HG02759 (cell line): ENCODE results near the gene CTNNA3.

Experiments
- ATAC-seq: cut with Tn5 transposase; IDR thresholded peaks from one replicate; pipeline ENCODE4 v1.9.1; 2021; ENCODE audit warnings: mild to moderate bottlenecking, moderate library complexity; ENCODE audit not compliant: unreplicated experiment

Gene CTNNA3

DNA sequence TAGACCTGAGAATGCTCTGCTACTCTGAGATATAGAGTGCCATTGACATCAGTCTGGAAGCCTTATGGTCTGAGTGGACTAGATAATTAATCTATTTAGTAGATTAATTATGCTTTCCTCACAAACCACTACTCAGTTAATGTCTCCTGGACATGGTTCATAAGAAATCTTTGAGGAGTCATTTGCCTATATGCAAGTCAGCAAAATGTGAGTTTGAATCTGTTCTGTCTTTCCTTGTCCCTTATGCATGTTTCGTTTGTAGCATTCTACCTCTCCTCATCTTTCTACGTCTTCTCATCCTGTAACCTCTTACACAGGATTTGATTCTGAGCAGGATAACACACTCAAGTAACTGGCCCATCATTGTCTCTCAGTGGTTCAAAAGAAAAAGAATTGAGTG lies 1505.6 kb downstream of the CTNNA3 start:
- no peak for ATAC-seq

DNA sequence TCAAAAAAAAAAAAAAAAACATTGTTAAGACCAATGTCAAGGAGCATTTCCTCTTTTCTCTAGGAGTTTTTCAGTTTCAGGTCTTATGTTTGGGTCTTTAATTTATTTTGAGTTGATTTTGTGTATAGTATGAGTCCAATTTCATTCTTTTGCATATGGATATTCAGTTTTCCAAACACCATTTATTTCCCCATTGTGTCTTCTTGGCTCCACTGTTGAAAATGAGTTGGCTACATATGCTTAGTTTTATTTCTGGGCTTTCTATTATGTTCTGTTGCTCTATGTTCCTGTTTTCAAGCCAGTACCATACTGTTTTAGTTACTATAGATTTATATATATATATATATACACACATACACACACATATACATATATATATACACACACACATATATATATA lies 1506.7 kb downstream of the CTNNA3 start:
- ATAC-seq = no peak

DNA sequence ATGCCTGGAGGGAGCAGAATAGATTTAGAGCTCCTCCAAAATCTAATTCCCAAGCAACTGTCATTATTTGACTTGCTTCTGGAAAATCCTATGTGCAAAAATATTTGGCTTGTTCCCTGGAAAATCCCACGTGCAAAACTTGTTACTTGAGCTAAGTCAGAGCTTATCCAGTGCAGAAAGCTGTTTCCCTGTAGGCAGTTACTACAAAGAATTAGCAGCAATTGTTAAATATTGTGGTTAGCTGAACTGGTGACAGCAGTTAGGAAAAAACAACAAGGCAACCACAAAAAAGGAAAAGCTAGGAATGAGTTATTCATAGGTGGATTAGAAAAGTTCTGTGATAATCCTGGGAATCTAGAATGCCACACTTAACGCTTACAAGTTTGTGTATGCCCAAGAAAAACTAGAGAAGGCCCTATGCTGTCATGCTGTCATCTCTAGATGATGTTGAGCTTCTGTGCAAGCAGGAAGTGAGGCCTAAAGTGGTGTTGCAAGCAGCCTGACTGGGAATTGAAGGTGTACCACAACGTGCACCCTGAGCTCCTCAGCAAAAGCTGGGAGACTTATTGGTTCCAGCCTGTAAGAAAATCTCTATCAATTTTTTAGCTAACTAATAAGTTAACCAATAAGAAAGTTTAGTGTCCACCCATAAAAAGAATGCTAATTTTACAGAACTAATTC lies 1508.8 kb downstream of the CTNNA3 start:
- no peak for ATAC-seq

DNA sequence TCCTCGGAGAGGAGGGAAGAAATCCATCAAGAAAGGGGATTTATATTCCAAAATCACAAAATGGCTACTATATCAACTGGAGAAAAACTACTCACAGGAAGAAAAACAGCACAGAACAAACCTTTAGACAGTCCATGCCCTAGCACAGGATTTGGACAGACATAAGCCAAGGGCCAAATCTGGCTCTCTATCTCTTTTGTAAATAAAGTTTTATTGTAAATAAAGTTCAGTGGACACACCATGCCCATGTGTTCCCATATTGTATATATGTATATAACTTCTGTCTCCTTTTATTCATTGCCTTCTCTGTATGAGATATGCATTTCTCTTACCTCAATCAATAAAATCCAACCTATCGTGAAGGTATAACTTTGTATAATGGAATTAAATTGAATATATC lies 1513.0 kb downstream of the CTNNA3 start:
- no peak for ATAC-seq

DNA sequence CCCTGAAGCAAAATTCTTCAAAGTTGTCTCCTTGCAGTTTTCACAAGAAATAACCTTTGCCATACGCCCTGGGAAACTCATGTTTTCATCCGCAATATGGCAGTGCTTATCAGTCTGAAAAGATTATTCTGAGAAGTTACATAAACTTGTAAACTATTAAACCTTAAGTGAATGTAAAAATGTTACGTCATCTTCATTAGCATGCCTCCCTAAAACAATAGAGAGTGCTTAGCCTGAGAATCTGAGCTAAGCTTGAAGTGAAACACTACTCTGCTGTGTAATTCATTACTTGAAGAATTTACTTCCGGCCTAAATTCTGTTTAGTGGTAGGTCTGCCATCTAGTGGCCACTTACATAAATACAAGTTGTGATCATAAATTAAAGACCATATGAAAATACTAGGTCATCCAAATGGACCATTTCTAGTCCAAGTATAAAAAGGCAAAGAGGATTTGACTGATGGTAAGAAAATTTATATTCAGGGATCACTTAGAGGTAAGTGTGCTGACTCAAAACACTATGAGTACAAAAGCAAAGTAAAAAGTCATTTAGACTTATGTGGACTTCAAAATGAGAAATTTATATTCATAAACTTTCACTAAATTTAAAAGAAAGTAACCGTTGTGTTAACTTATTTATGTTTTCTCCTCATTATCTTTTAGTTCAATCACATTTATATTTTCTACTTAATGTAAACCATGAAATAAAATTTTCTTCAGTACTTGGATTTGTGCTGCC lies 1515.2 kb downstream of the CTNNA3 start:
- ATAC-seq = peak; percentile 91

DNA sequence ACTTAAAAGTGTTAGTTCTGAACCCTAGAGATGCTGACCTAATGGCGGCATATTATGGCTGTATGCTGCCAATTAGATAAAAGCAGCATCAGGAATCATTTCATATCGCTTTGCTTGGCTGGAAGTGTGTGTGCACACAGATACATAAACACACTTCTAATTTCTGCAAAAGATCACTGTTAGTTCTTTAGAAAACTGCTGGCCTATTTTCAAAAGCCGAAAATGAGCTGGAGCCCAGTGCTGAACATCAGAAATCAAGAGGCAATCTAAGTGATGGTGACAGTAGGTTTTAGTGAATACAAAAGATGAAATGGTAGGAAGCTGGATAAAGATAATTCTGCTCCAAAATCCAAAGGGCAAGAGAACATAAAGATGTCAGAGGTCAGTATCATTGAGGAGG lies 1516.0 kb downstream of the CTNNA3 start:
- ATAC-seq = no peak

DNA sequence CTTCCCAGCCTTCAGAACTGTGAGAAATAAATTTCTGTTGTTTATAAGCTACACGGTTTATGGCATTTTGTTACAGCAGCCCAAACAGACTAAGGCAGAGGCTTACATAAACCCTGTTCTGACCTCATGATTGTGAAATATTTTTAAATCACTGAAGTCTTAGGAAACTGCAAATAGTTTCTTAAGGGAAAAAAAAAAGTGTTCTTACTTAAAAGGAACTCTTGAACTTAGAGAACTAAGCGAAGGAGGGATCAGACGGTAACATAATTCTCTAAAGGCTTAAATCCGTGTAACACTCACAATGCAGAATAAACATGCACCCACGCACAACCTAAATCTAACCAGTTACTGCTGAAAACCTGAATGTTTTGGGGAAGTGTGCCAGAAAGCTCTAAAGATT lies 1519.2 kb downstream of the CTNNA3 start:
- no peak for ATAC-seq

DNA sequence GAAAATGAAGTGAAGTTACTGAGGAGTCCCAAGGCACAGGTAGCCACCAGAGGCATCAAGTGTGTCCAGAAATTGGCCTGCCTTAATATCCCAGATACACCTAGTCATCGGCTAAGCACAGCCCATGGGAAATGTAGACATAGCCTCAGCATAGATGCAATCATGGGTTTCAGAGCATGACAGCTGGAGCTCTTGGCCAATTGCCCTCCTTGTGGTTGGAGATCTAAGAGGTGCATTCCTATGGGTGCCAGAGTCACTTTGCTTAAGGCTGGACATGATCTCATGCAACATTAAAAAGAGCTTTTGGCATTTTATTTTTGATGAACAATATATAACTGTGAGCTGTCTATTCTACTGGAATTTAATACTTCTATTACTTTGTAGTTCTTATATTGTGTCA lies 1528.2 kb downstream of the CTNNA3 start:
- ATAC-seq = no peak

DNA sequence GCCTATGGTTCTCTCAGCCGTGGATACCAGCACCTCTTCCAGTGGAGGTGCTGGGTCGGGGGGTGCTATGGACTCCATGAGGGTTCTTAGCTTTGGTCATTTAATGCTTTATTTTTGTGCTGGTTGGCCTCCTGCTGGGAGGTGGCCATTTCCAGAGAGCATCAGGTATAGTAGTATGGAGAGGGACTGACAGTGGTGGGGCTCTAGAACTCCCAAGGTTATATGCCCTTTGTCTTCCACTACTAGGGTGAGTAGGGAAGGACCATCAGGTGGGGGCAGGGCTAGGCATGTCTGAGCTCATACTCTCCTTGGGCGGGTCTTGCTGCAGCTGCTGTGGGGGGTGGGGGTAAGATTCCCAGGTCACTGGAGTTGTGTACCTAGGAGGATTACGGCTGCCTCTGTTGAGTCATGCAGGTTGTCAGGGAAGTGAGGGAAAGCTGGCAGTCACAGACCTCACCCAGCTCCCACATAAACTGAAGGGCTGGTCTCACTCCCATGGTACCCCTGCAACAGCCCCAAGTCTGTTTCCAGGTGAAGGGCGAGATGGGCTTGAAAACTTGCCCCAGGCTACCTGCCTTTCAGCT lies 1533.3 kb downstream of the CTNNA3 start:
- no peak for ATAC-seq

DNA sequence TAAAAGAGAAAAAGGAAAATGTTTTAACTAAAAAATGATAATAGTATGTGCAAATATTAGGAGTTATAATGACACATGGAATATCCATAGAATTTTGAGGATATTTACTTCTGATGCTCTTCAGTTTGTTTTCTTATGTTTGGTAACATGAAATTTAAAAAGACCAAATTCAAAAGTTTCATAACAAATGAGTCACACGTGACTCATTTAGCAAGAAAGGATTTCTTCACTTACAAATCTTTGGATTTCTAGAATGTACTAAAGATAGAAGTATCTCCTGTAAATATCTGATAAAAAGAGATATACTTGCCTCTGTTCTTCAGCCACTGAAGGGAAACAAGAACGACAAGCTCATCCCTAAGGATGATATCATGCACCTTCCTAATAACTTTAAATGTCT lies 1544.6 kb downstream of the CTNNA3 start:
- no peak for ATAC-seq

DNA sequence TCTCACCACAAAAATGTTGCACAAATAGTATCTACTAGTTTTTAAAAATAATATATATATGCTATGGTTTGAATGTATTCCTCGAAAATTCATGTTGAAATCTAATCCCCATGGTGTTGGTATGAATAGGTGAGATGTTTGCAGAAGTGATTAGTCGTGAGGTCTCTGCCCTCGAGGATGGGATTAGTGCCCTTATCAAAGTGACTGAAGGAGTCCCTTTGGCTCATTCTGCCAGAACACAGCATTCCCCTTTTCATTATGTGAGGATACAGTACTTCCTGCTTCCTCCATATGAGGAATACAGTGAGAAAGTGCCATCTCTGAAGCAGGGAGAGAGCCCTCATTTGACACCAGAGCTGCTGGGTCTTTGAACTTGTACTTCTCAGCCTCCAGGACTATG lies 1547.7 kb downstream of the CTNNA3 start:
- ATAC-seq = no peak

DNA sequence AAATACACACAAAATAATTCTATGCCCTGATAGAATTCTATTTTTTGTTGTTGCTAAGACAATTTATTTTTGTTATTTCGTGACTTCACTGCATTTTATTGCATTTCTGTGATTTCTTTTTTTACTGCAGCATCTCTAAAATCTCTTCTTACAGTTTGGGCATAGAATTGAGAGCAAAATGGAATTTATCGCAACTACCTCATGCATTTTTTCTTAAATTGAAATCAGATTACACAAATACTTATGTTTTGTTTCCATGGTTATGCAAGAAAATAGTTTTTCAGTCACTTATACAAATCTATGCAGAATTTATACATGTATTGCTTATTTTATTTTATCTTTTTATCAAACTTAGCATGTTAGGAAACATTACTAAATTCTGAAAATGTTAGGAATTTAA lies 1552.0 kb downstream of the CTNNA3 start:
- ATAC-seq = no peak

DNA sequence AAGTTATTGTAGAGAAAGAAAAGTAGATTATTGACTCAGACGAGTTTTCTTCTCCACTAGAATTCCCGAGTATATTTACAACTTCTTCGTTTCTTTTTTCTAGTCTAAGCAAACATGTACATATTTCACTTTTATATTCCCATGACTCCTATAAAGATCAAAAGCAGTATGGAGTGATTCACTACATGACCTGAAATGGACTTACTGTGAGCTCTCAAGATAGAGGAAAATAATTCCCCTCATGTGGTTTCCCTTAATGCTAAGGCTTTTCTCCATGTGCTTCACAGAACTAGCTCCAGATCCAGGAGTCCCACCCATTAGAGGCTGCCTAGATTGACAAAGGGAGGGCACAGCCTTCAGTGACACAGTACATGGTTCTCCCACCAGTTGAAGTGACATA lies 1593.2 kb downstream of the CTNNA3 start:
- ATAC-seq = no peak

DNA sequence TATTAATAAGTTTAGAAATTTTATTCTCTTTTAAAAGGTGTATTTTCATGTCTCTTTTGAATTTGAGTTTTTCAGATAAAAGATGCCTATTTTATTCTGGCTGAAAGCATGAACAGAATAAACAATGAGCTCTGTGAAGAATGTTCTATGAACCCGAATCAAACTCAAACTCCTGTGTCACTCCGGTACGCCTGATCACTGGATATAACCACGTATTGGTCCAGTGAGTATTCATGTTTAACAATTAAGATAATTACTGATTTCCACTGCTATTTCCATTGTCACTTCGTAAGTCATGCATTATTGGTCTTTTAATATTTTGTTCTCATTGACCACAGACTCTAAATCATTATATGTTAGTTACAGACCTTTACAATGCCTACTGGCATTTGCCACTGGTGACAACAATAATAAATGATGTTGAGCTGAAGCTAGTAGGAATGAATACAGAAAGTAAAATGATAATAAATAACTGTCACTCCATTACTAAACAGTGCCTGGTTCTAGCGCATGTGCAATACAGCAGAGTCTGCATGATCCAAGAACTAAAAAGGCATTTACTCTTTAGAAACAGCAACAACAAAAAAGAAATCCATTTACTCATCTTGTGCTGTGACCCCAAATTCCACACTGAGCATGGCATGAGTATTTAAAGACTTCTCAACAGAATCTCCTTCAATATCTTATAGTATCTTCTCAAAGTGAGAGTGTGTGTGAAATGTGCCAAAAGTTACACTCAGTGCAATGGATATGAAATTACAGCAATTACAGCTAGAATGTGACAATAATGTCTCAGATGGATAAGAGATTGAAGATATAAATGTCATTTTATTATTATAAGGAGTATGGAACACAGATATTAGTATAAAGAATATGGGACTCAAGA lies 1597.2 kb downstream of the CTNNA3 start:
- ATAC-seq = no peak

DNA sequence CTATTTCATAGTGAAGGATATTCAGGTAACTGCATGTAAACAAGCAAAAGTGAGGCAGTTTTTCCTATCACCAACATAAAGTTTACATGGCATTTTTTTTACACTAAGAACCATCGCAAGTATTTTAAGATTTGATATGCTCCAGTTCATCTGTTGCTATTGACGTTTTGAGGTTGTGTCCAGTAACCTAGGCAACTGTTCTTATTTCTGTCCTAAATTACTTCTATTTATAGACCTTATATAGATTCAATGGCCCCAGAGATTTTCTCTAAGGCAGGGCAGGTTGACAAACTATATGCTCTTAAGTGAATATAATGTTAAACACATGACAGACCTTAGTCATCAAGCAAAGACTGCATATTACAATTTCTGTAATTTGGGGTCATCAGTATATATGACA lies 1600.4 kb downstream of the CTNNA3 start:
- no peak for ATAC-seq

DNA sequence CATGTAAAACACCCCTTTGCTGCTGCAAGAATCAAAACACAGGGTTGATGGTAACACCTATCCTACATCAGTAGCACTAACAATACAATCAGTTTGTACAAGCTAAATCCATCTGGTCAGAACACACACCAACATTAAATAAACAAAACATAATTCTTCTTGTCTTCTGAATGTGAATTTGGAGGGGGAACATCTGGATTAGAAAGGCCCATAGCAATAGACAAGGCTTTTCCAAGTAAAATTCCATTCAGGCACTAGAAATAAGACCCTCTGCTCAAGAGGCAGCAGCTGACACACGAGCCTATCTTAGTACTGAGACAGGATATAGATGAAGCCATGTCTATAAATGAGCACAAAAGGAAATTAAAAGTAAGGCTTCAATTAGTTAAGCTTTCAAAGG lies 1610.1 kb downstream of the CTNNA3 start:
- ATAC-seq = no peak

DNA sequence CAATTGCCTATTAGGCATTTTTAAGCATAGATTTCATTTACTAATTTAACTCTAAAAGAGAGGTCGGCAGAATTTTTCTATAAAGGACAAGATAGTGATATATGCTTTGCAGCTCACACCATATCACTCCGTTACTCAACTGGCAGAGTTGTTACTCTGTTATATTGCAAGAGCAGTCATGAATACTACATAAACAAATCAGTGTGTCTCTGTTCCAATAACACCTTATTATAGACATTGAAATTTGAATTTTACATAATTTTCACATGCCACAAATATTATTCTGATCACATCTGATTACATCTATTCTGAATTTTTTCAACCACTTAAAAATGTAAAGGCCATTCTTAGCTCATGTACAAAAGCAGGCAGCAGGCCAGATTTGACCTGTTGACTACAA lies 1624.1 kb downstream of the CTNNA3 start:
- no peak for ATAC-seq

DNA sequence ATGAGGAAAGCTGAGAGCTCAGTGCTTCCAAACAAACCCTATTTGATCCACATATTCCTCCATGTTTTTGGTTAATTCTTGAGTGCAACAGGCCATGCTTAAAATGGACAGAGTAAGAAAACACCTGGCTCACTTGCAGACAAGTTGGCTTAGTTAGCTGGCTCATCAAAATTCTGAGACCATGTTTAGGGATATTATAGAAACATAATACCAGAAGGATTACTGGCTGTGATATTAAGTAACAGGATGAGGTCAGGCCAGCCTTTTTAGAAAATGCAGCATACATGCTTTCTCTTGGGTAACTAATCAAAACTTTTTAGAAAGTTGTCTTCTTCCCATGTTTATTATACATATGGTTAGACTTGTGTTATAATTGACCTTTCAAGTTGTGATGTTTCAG lies 1637.4 kb downstream of the CTNNA3 start:
- no peak for ATAC-seq

DNA sequence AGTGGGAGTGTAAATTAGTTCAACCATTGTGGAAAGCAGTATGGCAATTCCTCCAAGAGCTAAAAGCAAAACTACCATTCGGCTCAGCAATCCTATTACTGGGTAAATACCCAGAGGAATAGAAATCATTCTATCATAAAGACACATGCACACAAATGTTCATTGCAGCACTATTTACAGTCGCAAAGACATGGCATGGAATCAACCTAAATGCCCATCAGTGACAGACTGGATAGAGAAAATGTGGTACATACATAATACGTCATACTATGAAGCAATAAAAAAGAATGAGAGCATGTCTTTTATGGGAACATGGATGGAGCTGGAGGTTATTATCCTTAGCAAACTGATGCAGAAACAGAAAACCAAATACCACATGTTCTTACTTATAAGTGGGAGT lies 1646.7 kb downstream of the CTNNA3 start:
- ATAC-seq = no peak

DNA sequence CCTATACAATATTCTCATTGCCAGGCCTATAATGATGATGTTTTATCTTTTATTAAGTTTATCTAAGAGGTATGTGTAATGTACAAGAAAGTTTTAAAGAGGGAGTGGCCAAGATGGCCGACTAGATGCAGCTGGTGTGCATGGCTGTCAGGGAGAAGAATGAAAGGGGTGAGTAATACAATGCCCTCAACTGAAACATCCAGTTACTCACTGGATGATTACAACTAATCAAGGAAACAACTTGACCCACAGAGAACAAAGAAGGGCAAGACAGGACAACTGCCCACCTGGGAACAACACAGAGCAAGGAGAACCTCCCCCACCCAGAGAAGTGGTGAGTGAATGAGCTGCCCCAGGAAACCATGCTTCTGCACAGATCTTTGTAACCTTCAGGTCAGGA lies 1650.1 kb downstream of the CTNNA3 start:
- no peak for ATAC-seq

DNA sequence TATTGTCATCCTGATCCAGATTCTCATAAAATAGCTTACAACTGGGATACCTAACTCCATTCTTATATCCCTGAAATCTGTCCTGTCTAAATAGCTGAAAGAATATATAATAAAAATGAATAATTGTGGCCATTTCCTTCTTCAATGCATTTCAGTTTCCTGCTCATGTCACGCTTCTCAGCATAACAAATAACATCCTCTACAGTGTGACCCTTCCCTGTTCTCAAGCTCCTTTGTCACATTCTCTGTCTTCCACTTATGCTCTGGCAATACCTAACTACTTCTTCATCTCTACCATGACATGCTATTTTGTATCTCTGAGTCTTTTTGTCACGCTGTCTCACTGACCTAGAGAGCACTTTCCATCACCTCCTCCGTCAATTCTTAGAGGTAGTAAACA lies 1654.2 kb downstream of the CTNNA3 start:
- ATAC-seq = no peak
